HG03565 (cell line): ENCODE results near the gene CHST15.

Source experiments
- ATAC-seq: cut with Tn5 transposase; IDR thresholded peaks from one replicate; pipeline ENCODE4 v1.9.1; 2021; ENCODE audit warnings: mild to moderate bottlenecking, moderate library complexity; ENCODE audit not compliant: unreplicated experiment

The CHST15 gene

DNA sequence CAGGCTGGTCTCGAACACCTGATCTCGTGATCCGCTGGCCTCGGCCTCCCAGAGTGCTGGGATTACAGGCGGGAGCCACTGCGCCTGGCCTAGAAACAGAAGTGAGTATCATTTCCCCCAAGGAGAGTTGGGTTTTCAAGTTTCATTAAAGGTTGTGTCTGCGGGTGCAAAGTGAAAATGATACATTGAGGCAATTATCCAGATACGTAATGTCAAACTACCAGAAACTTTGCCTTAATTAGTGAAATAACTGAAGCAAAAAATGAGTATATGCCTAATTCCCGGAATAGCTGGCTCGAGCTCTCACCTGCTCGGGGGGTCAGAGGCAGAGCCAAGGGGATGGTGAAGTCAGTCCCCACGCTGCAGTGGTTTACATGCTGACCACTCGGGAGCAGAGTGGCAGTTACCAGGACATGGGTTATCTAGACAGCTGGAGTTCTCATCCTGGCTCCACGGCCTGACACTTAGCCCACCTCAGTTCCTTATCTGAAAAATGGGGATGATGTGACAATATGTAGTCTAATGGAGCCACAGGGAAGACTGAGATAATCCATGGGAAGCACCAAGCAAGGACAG, 25.5 kb downstream of the CHST15 start:
- ATAC-seq, result no peak

DNA sequence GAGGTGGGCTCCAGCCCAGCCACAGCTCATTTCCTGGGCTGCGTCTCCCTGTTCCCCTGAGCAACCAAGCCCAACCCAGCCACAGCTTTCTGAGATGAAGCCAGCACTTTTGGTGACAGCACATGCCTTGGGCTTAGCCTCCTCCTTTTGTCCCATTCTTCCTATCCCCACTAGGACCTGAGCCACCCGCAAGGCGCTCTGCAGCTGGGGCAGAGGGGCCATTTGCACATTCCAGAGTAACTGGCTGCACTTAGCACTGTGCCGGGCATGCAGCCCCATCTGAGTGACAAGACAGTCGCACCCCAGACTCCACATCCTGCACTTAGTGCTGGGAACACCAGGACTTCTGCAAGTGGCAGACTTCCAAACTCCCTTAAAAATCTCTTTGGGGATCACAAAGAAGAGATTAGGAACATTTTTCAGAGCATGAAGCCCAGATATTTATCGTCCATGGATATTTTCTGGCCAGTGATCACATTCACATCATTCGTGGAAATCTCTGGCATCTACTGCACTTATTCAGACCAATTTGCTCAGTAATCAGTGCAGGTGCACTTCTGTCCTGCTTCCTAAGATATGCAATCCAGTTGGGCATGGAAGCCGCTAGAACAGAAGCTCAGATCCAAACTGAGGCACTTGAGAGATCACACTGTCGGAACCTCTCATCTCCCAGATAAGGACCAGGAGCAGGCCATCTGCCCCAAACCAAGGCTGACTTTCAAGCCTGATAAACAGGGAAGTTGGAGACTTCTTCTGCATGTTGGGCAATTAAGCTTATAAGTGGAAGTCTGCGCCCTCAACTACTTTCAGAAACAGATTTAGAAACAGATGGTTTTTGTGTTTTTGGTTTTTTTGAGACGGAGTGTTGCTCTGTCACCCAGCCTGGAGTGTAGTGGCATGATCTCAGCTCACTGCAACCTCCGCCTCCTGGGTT, 26.4 kb downstream of the CHST15 start:
- ATAC-seq, result no peak

DNA sequence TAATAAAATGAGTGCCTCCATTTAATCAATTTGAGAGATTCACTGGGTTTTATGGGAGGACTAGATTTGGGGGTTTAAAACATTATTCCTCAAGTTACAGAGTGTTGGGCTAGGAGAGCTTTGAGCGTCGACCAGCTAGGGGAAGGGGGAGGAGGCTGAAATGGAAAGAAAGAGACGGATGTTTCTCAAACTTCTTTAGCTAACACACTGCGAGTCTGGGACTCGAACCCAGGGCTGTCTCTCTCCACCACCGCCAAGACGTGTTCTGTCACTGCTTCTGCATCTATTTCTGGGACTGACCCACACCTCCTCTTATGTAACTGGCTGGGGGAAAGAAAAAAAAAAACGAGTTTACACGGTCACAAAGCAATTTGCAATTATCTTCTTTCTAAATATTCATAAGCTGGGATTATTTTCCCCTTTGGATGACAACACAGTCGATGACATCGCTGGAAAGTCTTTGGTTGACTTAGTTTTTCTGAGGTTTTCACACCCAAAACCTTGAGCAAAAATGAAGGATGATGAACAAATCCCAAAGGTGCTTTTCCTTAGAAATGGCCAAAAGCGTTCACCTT, 27.2 kb downstream of the CHST15 start:
- ATAC-seq, result no peak

DNA sequence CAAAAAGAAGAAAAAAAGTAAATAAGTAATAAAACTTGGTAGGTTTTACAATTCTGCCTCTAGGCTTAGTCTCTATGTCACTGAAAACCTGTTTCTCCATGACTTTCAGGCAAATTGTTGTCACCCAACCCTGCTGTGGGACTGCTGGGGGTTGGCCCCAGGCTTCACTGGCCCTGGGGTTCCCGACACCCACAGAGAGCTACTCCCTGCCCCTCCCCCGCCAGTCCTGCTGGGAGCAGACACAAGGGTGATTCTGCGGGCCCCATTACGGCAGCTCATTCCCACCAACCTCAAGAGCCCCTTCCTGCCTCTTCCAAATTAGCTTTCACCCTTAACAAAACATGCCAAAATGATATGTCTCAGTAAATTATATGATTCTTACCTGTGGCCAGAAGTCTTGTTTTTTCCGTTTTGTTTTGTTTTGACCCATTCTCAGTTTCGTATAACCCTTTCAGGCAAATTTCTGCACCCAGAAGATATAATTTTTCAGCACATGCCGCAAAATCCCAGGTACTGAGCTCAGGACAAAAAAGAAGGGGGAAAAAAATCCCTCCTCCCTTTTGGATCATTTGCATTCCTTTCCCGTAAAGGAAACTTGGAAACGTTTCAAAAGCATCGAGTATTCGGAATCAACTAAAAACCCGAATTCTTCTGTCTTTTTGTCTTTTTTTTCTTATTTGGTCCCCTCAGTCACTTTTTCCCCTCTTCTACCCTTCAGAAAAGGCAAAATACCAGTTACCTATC, 27.8 kb downstream of the CHST15 start:
- no peak for ATAC-seq

DNA sequence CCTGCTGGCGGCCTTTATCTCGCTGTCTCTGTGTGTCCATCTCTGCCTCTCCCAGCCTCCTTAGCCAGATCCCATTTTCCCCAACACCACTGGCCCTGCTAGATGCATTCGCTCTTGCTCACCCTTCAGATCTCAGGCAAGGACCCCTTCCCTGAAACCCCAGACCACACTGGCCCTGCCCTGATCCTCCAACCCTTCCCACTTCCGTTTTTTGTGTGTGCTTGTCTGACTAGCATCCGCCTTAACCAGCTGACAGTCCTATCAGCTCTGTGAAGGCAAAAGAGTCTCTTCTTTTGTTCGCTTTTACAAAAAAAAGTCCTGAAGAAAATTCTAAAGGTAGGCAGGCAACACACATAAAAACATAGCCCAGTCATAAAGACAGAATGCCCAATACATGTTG, 28.7 kb downstream of the CHST15 start:
- no peak for ATAC-seq

DNA sequence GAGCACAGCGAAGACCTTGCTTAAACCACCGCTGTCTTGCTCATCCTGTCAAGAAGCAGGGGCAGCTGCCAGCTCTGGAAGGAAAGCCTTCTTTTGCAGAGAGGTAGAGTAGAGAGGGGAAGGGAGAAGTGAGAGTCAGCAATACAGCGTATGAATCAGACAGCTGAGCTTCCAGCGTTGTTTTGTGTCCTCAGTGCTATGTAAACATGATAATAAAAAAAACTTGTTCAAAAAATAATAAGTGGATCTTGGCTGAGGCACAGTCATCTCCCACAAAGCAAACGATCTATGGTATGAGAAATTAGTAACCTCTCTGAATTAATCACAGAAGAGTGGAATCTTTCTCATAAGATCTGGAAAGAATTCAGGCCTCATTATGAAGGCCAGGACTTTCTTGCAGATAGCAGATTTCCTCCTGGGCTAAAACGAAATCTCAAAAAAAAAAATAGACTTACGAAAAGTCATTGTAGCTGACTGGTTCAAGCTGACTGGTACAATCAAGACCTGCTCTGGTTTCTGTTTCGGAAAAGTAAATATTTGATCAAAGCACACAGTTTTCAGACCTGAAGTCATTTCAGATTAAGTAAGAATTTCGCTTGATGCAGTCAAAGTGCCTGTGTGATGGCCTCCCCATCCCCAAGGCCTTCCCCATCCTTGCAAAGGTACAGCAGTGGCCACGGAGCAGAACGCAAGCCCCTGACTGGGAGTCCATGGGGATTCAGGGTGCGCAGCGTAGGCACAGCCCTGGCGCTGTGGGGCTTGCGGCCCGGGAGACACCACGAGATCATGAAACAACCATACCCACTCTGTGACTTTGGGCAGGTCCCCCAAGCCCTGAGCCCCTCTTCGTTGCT, 29.4 kb downstream of the CHST15 start:
- ATAC-seq, result no peak

DNA sequence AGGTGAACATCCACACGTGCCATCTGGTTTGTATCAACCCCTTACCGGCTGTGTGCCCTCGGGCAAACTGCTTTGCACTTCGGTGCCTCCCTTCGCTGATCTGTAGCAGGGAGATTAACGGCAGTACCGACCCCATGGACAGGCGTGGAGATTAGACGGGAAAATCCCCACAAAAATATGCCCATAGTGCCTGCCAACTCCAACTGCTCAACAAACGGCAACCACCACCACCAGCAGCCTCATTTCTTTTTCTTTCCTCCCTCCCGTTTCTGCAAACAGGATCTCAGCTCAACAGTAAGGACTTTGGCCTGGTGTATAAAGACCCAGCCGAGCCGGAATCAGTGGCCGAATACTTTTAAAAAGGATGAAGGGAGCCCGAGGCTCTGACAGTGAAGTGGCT, 31.0 kb downstream of the CHST15 start:
- no peak for ATAC-seq

DNA sequence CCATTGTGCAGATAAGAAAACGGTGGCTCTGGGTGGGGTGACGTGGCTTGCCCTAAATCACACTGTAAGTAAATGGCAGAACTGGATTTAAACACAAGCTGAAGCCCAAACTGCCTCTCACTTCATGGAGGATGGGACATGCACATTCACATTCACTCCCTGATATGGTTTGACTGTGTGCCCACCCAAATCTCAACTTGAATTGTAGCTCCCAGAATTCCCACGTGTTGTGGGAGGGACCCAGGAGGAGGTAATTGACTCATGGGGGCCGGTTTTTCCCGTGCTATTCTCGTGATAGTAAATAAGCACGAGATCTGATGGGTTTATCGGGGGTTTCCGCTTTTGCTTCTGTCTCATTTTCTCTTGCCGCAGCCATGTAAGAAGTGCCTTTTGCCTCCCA, 32.4 kb downstream of the CHST15 start:
- ATAC-seq, result no peak

DNA sequence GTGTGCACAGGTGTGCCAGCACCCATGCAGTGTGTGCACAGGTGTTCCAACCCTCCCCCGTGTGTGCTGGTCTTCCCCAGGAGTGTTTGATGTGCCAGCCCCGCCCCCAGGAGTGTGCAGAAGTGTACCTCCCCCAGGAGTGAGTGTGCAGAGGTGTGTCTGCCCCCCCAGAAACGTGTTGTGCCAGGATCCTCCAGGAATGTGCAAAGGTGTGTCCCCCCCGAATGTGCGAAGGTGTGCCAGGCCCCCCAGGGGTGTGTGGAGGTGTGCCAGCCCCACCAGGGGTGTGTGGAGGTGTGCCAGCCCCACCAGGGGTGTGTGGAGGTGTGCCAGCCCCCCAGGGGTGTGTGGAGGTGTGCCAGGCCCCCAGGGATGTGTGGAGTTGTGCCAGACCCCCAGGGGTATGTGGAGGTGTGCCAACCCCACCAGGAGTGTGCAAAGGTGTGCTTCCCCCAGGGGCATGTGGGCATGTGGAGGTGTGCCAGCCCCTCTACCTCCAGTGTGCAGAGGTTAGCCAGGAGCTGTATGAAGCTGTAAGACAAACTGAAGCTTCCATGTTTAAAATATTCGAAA, 33.2 kb downstream of the CHST15 start:
- ATAC-seq, result no peak

DNA sequence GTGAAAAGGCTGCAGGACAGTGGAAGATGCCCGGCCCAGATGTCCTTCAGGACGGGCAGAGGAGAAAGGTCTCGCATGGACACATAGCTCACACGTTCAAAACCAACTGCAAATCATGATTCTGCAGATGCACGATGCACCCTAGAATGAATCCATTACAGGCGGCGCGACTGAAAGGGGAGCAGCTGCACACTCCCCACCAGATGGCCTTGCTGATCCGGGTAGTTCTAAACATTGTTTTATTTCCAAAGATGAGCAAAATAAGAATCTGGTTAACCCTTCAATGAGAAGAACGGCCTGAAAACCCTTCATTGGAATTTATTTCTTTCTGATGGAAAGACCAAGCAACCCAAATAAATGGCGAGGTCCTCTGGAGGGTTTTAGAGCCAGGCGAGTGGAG, 33.8 kb downstream of the CHST15 start:
- ATAC-seq, result no peak

DNA sequence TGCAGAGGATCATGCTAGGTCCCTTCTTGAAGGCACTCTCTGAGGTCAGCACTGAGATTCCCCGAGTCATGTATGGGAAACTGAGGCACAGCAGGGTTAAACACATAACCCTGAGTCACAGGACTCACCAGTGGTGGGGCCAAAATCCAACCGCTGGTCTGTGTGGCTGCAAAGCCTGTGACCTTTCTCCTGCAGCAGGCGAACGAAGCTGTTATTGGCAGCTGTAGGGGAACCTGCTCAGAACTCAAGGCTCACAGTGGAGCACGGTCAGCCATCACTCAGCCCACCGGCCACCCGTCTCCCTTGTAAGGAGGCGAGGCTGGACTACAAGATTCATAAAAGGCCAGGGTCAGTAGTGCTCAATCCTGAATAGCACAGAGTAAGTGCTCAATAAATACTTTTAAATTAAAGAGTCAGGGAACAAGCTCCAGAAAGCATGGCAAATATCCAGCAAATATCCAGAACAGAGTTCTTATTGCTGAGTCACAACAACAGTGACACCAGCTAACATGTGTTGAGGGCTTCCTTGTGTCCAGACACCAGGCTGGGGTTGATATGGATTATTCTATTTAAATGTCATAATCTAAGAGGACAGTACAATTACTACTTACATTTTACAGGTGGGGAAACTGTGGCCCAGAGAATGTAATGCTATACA, 34.9 kb downstream of the CHST15 start:
- no peak for ATAC-seq

DNA sequence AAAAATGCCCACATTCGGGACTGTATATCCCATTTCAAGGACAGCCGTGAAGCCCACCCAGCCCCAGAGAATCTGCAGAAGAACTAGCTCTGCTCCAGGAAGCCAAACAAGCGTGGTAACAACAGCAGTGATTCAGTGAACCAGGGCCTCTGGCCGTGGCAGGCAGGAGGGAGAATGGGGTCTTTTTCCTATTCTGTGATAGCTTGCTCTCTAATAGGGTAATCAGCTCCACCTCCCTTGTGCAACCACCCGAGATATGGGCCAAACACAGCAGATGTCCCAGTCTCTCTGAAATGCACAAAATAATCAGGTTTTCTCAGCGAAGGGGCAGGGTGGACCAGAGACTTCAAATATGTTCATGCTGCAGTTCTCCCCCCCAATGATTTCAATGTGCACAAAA, 35.8 kb downstream of the CHST15 start:
- no peak for ATAC-seq

DNA sequence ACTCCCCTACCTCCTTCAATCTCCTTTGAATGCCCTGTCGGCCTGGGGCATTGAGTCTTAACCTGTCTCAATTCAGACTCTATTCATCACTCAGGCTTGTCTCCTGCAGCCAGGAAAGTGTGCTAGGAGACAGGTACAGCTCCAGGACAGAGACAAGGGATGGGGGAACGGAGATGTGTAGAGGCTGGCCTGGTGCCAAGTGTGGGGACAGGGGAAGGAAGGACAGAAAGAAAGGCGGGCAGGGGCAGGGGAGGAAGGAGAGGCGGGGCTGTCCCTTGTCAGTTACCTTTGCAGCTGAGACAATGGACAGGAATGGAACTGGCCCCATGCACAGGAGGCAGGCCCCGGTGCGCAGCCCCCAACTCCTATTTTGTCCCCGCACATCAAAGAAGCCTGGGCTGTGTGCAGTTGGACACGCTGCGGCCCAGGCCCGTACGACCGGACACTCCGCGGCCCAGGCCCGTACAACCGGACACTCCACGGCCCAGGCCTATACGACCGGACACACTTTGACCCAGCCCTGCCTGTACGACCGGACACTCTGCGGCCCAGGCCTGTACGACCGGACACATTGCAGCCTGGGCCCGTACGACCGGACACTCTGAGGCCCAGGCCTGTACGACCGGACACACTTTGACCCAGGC, 36.9 kb downstream of the CHST15 start:
- no peak for ATAC-seq

DNA sequence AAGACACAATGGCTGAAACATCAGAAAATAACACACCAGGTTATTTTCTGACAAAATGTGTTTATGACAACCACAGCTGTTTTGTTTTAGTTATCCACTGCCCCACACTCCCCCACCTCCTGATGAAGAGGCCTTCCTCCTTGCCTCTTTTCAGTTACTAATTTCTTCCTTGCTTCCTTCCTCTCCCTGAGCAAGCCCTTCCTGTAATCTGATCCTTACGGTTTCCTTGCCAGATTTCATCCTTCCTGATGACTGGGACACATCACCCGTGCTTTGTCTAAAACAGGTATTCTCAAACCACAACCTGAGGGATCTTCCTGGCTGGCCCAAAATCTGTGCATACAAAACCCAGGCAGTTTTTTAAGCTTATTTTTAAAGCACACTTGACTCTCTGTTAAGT, 39.4 kb downstream of the CHST15 start:
- no peak for ATAC-seq

DNA sequence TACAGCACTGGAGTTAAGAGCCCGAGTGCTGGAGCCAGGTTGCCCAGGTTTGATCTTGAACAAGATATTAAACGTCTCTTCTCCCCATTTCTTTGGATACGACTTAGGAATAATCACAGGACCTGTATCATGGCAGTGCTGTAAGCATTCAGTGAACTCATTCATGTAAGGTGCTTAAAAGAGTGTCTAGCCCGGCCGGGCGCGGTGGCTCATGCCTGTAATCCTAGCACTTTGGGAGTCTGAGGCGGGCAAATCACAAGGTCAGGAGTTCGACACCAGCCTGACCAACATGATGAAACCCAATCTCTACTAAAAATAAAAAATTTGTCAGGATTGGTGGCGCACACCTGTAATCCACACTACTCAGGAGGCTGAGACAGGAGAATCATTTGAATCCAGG, 40.8 kb downstream of the CHST15 start:
- no peak for ATAC-seq

DNA sequence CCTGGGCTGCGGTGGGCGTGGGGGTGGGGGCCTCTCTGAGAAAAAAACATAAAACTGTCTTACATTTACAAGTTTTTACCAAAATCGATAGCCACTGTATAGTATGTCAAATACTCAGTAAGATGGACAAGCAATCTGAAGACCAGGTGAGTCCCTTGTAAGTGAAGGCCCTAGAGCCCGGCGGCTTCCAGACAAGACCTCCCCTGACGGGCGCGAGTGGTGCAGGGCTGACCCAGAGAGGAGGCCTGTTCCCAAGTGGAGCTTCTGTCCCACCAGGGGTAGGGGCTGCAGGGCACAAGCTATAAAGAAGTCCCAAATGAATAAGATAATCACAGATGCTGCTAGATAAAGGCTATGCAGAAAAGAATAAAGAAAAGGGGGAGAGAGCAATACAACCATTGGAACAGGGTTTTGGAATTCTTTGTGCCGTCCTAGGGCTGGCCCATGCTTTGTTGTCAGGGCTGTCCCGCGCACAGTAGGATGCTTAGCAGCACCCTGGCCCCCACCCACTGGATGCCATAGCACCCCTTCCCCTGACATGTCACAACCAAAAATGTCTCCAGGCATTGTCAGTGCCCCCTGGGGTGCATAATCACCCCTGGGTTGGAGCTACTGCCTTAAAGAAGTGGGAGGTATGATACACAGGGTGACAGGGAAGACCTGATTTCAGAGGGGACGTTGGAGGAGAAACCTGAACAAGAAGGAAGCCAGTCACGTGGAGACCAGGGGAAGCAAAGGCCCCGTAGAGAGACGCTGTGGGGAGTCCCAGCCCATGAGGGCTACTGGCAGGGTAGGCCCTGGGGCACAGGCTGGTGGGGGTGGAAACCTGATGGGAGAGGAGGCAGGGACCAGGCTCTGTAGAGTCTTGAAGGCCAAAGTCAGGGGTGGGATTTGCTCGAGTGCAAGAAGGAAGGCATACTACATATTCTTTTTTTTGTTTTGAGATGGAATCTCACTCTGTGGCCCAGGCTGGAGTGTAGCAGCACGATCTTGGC, 43.1 kb downstream of the CHST15 start:
- no peak for ATAC-seq

DNA sequence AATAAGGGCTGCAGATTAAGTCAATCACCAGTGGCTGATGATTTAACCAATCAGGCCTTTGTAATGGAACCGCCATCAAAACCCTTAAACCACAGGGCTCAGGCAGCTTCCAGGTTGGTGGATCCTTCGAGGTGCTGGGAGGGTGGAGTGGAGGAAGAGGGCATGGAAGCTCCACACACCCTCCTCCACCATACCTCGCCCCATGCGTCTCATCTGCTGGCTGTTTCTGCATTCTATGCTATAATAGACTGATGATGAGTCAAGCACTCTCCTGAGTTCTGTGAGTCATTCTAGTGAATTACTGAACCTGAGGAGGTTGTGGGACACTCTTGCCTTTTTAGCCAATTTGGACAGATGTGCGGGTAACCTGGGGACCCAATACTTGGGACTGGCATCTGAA, 43.9 kb downstream of the CHST15 start:
- no peak for ATAC-seq
